ENCODE measurements around the gene HLA-F.

Gene HLA-F

DNA sequence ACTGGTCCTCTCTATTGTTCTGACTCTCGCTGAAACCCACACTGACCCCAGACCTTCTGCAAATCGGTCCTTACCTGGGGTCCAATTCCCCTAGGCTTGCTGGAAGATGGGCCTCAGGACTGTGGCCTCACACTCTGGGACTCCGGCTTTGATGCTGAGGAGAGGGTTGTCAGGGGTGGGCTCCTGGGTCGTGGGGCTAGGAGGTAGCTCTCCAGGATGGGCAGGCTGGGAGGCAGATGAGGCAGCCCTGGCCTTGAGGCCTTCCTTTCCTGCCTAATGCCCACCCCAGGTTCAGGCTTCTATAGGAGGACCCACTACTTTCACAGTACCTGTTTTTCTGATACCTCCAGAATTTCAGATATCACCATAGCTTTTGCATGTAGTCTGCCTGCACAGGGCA, 21.4 kb downstream of the HLA-F start:
- H3K79me2 ChIP-seq (ENCODE audit: low read length) = no peaks in the 10 kb centered on the region
- TF ChIP-seq EZH2 (optimal IDR thresholded peaks at IDR 0.05; ENCODE audit: low read depth, low read length) (no peak), CTCF (IDR thresholded peaks at IDR 0.05; ENCODE audit: low read length) (no peak), EZH2phosphoT487 (IDR thresholded peaks at IDR 0.05; ENCODE audit: low read length) (no peak)

GRCh38 chr6:29745386-29745785, 22.2 kb downstream of the HLA-F start:
- peaks cover 5% of the 10 kb centered on the region; the same call in 1 of the 2 replicates for H3K4me1 ChIP-seq (ENCODE audit: low read length)
- H3K79me2 ChIP-seq (ENCODE audit: low read length) = no peaks in the 10 kb centered on the region
- no peak for TF ChIP-seq EZH2 (optimal IDR thresholded peaks at IDR 0.05; ENCODE audit: low read depth, low read length)
- no peak for TF ChIP-seq CTCF (IDR thresholded peaks at IDR 0.05; ENCODE audit: low read length)
- no peak for TF ChIP-seq EZH2phosphoT487 (IDR thresholded peaks at IDR 0.05; ENCODE audit: low read length)
- H4K20me1 ChIP-seq (ENCODE audit: insufficient read depth, low read length) = no peaks in the 10 kb centered on the region
- no peak overlapping the region for H2AFZ ChIP-seq (ENCODE audit: low read length)
- no peaks in the 10 kb centered on the region for H3F3A ChIP-seq (ENCODE audit: insufficient read depth, low read length)
- H3K27me3 ChIP-seq (replicated peaks; ENCODE audit: insufficient read depth, low read length) = peaks cover 33% of the 10 kb centered on the region
- no peak overlapping the region for H3K4me3 ChIP-seq (ENCODE audit: low read length)
- H3K4me2 ChIP-seq (ENCODE audit: low read depth, low read length) = no peak overlapping the region
- no peak for DNase-seq
- H3K36me3 ChIP-seq (replicated peaks; ENCODE audit: insufficient read depth, low read length) = no peaks in the 10 kb centered on the region
- no peak overlapping the region for H3K9ac ChIP-seq (ENCODE audit: low read length)
- H3K9me2 ChIP-seq (replicated peaks; ENCODE audit: insufficient read depth, low read length) = no peaks in the 10 kb centered on the region
- no peaks in the 10 kb centered on the region for H3K9me3 ChIP-seq (replicated peaks; ENCODE audit: insufficient read depth, low read length)
- H3K27ac ChIP-seq (ENCODE audit: low read length) = no peak overlapping the region

More for the DNA sequence above, 21.4 kb downstream of the HLA-F start:
- no peak overlapping the region for H2AFZ ChIP-seq (ENCODE audit: low read length)
- peaks cover 5% of the 10 kb centered on the region; the same call in 1 of the 2 replicates for H3K4me1 ChIP-seq (ENCODE audit: low read length)
- DNase-seq = no peak
- no peak overlapping the region for H3K4me3 ChIP-seq (ENCODE audit: low read length)
- H3K4me2 ChIP-seq (ENCODE audit: low read depth, low read length) = no peak overlapping the region
- H3K27me3 ChIP-seq (replicated peaks; ENCODE audit: insufficient read depth, low read length) = peaks cover 25% of the 10 kb centered on the region
- H3K9me2 ChIP-seq (replicated peaks; ENCODE audit: insufficient read depth, low read length) = no peaks in the 10 kb centered on the region
- no peaks in the 10 kb centered on the region for H3F3A ChIP-seq (ENCODE audit: insufficient read depth, low read length)
- H3K36me3 ChIP-seq (replicated peaks; ENCODE audit: insufficient read depth, low read length) = no peaks in the 10 kb centered on the region
- no peak overlapping the region for H3K9ac ChIP-seq (ENCODE audit: low read length)
- no peaks in the 10 kb centered on the region for H4K20me1 ChIP-seq (ENCODE audit: insufficient read depth, low read length)
- no peak overlapping the region for H3K27ac ChIP-seq (ENCODE audit: low read length)
- no peaks in the 10 kb centered on the region for H3K9me3 ChIP-seq (replicated peaks; ENCODE audit: insufficient read depth, low read length)

DNA sequence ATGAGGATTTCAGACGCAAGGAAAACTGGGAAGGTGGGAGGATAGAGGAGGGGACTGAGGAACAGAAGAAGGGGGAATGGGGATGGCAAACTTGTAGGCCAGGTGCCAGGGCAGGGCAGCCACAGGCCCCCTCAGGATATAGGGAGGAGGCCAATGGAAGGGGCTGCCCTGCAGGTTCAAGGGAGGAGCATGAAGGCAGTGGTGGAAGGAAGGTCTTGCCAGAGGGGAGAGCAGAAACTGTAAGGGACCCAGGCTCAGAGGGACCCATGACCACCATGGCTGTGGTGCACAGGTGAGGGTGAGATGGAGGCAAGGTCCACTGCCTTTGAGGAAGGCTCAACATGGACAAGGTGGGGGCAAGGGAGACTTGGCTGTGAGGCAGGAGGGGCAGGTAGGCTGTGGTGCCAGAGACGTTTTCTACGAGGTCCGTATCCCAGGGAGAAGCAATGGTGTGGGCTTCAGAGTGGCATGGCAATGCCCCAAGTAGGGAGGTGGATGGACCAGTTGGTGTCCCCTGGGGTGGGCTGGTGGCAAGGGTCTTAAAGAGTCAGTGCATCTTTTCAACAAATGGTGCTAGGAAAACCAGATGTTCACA, 22.7 kb downstream of the HLA-F start:
- Histone ChIP-seq H3K4me1 (ENCODE audit: low read length) (peaks cover 5% of the 10 kb centered on the region; the same call in 1 of the 2 replicates), H3K4me2 (ENCODE audit: low read depth, low read length) (no peak overlapping the region)
- no peak for DNase-seq

More for the DNA sequence above, 22.7 kb downstream of the HLA-F start:
- Histone ChIP-seq H3K9me3 (replicated peaks; ENCODE audit: insufficient read depth, low read length) (no peaks in the 10 kb centered on the region), H3K27me3 (replicated peaks; ENCODE audit: insufficient read depth, low read length) (peaks cover 38% of the 10 kb centered on the region), H3K36me3 (replicated peaks; ENCODE audit: insufficient read depth, low read length) (no peaks in the 10 kb centered on the region), H3K9me2 (replicated peaks; ENCODE audit: insufficient read depth, low read length) (no peaks in the 10 kb centered on the region), H3K79me2 (ENCODE audit: low read length) (no peaks in the 10 kb centered on the region), H3K4me3 (ENCODE audit: low read length) (no peak overlapping the region), H3K27ac (ENCODE audit: low read length) (no peak overlapping the region), H4K20me1 (ENCODE audit: insufficient read depth, low read length) (no peaks in the 10 kb centered on the region), H2AFZ (ENCODE audit: low read length) (no peak overlapping the region), H3K9ac (ENCODE audit: low read length) (no peak overlapping the region), H3F3A (ENCODE audit: insufficient read depth, low read length) (no peaks in the 10 kb centered on the region)
- no peak for TF ChIP-seq CTCF (IDR thresholded peaks at IDR 0.05; ENCODE audit: low read length)
- TF ChIP-seq EZH2phosphoT487 (IDR thresholded peaks at IDR 0.05; ENCODE audit: low read length) = no peak
- no peak for TF ChIP-seq EZH2 (optimal IDR thresholded peaks at IDR 0.05; ENCODE audit: low read depth, low read length)
